ENCODE data around the gene SUSD6. TPM values are rescaled to one million over a fixed set of nuclear protein-coding genes. Genes with fewer than 3 reads are reported as not detected.
"Not testable (repeated sequence)": the region's sequence is repeated elsewhere in the genome, so short reads cannot be mapped to it uniquely, and the experiment has no call there.

SUSD6 gene
- total and polyA plus RNA-seq, 12 donors = 5.9 to 46.3 (median 25.2) TPM

DNA sequence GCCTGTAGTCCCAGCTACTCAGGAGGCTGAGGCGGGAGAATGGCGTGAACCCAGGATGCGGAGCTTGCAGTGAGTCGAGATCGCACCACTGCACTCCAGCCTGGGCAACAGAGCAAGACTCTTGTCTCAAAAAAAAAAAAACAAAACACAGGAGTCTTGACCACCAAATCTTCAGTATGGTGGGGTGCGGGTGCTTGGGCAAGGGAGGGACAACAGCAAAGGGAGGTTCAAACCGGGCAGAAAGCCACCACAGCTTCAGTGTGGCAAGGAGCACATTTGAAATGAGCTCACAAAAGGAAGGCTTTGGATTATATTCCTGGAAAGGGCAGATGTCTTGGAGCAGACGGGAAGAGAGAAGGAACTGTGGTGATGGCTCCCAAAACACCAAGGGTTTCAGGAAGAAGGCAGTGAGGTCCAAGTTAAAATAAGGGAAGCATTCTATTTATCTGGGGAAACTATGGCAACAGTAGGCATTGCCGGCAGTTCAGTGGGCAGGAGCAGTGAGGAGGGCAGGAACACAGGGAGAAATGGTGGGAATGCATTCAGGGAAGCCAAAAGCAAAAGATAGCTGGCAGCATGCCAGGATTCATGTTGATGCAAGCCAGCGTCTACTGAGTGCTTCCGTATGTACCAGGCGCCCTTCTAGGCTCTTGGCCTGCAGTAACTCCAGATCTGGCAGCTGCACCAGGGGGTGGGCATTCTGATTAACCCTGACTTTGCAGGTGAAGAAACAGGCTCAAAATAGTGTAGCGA lies 104.5 kb downstream of the SUSD6 start:
- DNase-seq = peak; percentile 44 to 79
- intact Hi-C loops (cut with DNase I) = loop anchor here in 6 of 10 donors (5.0 to 10.0 kb wide), 4 partner anchors 49 to 104 kb away; partner anchors contain the start of gene SUSD6 (in 2 of the 6)
- Histone ChIP-seq H3K4me1 (peaks cover 34 to 98% (median 79%) of the 10 kb centered on the region in 9 donors), H3K27ac (peak overlapping the region in 8 of 10 donors; percentile 15 to 88 (median 36)), H3K4me3 (no peak overlapping the region), H3K36me3 (peaks cover 0 to 44% (median 0%) of the 10 kb centered on the region in 9 donors), H3K9me3 (no peaks in the 10 kb centered on the region), H3K27me3 (no peaks in the 10 kb centered on the region)
- 58 to 61% methylated on average over 13 of the region's 13 CpGs for WGBS, 2 donors
- peak; percentile 17 to 73 (median 55) for ATAC-seq
- TF ChIP-seq CTCF (IDR thresholded peaks at IDR 0.05) = no peak

DNA sequence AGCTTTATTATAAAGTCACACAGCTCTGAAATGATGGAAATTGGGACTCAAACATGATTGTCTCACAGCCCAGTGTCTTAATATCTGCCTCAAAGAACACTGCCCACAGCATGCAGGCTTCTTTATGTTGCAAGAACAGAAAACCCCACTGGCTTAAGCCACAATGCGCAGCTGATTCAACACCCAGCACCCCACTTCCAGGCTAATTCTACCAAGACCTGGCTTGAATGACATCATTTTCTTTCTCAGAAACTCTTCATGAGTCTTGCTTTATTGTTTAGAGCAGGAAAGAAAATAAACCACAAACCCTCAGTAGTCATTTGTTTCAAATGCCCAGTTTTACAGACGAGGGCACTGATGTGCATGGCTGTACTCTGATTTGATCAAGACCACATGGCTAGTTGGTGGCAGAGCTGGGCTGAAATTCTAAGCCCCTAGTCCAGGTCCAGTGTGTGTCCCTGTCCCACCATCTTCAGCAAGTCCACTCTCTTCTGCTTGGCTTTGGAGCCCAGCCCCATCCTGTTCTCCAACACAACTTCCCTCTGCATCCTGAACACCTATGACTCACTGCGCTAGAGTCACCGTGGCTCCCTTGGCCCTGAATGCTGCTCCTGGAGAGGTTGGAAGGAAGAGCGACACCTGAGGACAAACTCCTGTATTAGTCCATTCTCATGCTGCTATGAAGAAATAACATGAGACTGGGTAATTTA lies 105.2 kb downstream of the SUSD6 start:
- TF ChIP-seq CTCF (IDR thresholded peaks at IDR 0.05) = peak in 2 of 9 donors; percentile 19 to 23
- WGBS, 2 donors = 64 to 69% methylated on average over 5 of the region's 5 CpGs
- intact Hi-C loops (cut with DNase I) = loop anchor here in 6 of 10 donors (5.0 to 10.0 kb wide), 4 partner anchors 49 to 104 kb away; partner anchors contain the start of gene SUSD6 (in 2 of the 6)
- ATAC-seq = peak in 5 of 8 donors; percentile 10 to 31 (median 28)
- Histone ChIP-seq H3K36me3 (peaks cover 0 to 37% (median 0%) of the 10 kb centered on the region in 9 donors), H3K4me3 (no peak overlapping the region), H3K27ac (peak overlapping the region in 9 of 10 donors; percentile 6 to 88 (median 35)), H3K27me3 (no peaks in the 10 kb centered on the region), H3K9me3 (no peaks in the 10 kb centered on the region), H3K4me1 (peaks cover 27 to 91% (median 72%) of the 10 kb centered on the region in 9 donors)
- no peak for DNase-seq

GRCh38 chr14:69718614-69719013 lies 107.2 kb downstream of the SUSD6 start:
- intact Hi-C loops (cut with DNase I) = loop anchor here in 6 of 10 donors (5.0 to 10.0 kb wide), 4 partner anchors 51 to 106 kb away; partner anchors contain the start of gene SUSD6 (in 2 of the 6)
- not testable (repeated sequence) for ATAC-seq, H3K9me3 ChIP-seq, H3K27me3 ChIP-seq, DNase-seq, H3K4me3 ChIP-seq
- peak overlapping the region in 7 of 10 donors; percentile 55 to 88 (median 61) for H3K27ac ChIP-seq
- H3K36me3 ChIP-seq = peaks cover 0 to 17% (median 0%) of the 10 kb centered on the region in 9 donors
- WGBS, 2 donors = 77 to 83% methylated on average over 2 of the region's 2 CpGs
- H3K4me1 ChIP-seq = peaks cover 9 to 71% (median 52%) of the 10 kb centered on the region in 9 donors

DNA sequence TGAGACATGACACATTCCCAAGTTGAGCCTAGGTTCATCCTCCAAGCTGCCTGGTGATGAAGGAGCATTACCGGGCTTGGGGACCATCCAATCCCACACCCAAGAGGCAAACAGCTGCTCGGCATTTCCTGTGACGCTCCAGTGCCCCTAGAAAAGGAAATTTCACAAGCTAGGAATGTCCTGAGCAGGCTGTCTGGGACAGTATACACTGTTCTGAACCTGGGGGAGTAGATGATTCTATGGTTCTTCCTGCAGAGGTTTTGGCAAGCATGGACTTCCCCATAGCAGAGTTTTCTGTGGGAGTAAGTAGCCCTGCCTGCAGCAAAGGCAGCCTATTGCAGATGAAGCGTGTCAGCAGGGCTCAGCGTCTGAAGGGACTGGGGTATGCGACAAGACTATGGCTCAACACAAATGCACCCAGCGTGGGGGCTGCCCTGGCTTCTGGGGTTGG lies 108.1 kb downstream of the SUSD6 start:
- H3K27me3 ChIP-seq = no peaks in the 10 kb centered on the region
- no peaks in the 10 kb centered on the region for H3K9me3 ChIP-seq
- H3K4me1 ChIP-seq = peaks cover 9 to 62% (median 45%) of the 10 kb centered on the region in 9 donors
- WGBS, 2 donors = 39 to 47% methylated on average over 7 of the region's 7 CpGs
- peak overlapping the region; percentile 28 to 88 (median 62) for H3K27ac ChIP-seq
- intact Hi-C loops (cut with DNase I) = loop anchor here in 6 of 10 donors (5.0 to 10.0 kb wide), 4 partner anchors 52 to 107 kb away; partner anchors contain the start of gene SUSD6 (in 2 of the 6)
- ATAC-seq = peak; percentile 77 to 91 (median 81)
- no peak overlapping the region for H3K4me3 ChIP-seq
- peaks cover 0 to 8% (median 0%) of the 10 kb centered on the region in 9 donors for H3K36me3 ChIP-seq
- DNase-seq = peak in 1 of 2 donors; percentile 65
- peak in 1 of 9 donors; percentile 9 for TF ChIP-seq CTCF (IDR thresholded peaks at IDR 0.05)
